Activated T-helper 17 cell treated with anti-CD3 and anti-CD28 coated beads, Interleukin-2, amount 50 U/mL, for 72 hours (primary cell): ENCODE measurements around the gene CYFIP1. TPM values are rescaled to one million over a fixed set of nuclear protein-coding genes. Genes with fewer than 3 reads are reported as not detected.
A peak's percentile ranks its signal among the peaks of the same experiment; 100 is the strongest.

Experiments
- ATAC-seq: fragments of 150-1000 bp; cut with Tn5 transposase; replicated peaks from 2 replicates; pipeline ENCODE4 v1.10.0; 2021; ENCODE audit warnings: mild to moderate bottlenecking, moderate library complexity
- H3K27ac Mint-ChIP-seq: one replicate; pipeline ENCODE4 v1.8.0; 2022; ENCODE audit warnings: mixed read lengths
- H3K27me3 Mint-ChIP-seq: one replicate; pipeline ENCODE4 v1.8.0; 2022; ENCODE audit warnings: mixed read lengths
- H3K36me3 Mint-ChIP-seq: one replicate; pipeline ENCODE4 v1.8.0; 2022; ENCODE audit warnings: low read depth, mild to moderate bottlenecking, mixed read lengths
- H3K4me1 Mint-ChIP-seq: one replicate; pipeline ENCODE4 v1.8.0; 2022; ENCODE audit warnings: mixed read lengths
- H3K4me3 Mint-ChIP-seq: one replicate; pipeline ENCODE4 v1.8.0; 2022; ENCODE audit warnings: mild to moderate bottlenecking, mixed read lengths
- H3K9me3 Mint-ChIP-seq: one replicate; pipeline ENCODE4 v1.8.0; 2022; ENCODE audit warnings: mixed read lengths
- total RNA-seq, 2 donors: library from RNA; stranded (reverse); gene quantifications; one replicate each; pipeline ENCODE4 v1.2.3, GENCODE V29; 2022

The CYFIP1 gene
- total RNA-seq, 2 donors from 2014 or later = 34.3 to 39.5 TPM

DNA sequence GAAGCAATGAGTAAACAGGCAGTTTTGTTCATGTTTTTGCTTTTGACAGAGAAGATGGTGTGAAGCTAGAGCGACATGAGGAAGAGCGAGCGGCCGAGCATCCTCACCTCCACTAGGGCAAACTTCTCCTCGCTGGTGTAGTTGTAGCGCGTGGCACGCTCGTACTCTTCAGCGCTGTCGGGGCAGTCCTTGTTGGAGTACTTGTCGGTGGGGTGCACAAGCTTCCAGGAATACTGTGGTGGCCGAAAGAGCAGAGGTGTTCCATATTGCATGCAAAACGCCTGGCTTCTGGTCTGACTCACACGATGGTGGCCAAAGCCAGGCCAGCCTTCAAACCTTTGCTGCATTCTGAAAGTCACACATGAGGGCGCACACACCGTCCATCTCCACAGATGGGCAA lies 54.3 kb downstream of the CYFIP1 start:
- ATAC-seq = no peak
- H3K36me3 Mint-ChIP-seq = peaks cover 35% of the 10 kb centered on the region
- H3K9me3 Mint-ChIP-seq = no peaks in the 10 kb centered on the region
- H3K27ac Mint-ChIP-seq = no peak overlapping the region
- H3K27me3 Mint-ChIP-seq = no peaks in the 10 kb centered on the region
- no peaks in the 10 kb centered on the region for H3K4me1 Mint-ChIP-seq
- H3K4me3 Mint-ChIP-seq = no peak overlapping the region

DNA sequence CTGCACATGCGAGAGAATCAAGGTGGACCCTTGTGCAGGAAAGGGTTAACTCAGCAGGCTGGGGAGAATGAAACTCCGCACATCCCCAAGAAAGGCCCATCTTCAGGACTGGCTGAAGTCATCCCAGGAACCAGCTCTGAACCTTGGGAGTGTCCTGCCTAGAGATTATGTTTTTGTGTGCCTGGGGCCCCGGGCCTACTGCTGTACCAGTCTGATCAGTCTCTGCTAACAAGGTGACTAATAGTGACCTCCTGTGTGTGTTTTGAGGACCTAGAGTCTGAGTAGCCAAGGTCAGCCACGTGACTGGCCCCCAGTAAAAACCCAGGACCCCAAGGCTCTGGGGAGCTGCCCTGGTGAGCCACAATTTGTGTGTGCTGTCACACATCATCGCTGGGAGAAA lies 58.2 kb downstream of the CYFIP1 start:
- H3K4me1 Mint-ChIP-seq = no peaks in the 10 kb centered on the region
- H3K27ac Mint-ChIP-seq = no peak overlapping the region
- no peak for ATAC-seq
- no peaks in the 10 kb centered on the region for H3K9me3 Mint-ChIP-seq
- no peaks in the 10 kb centered on the region for H3K27me3 Mint-ChIP-seq
- H3K36me3 Mint-ChIP-seq = peaks cover 29% of the 10 kb centered on the region
- H3K4me3 Mint-ChIP-seq = no peak overlapping the region

DNA sequence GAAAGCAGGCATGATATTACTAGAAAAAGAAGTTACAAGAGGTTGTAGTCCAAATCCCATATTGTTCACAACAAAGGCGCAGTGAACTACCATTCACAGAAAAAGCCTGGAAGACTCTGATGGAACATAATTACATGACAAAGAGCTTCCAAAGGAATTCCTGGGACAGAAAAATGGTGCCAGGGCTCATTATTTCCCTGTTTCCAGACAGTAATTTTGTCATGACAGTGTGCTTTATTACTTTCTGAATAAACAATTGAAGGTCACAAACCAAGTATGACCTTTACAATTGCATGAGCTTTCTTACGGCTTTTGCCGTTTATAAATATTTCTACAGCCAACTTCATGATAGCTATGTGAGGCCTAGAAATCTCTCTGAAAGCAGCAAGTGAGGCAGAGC lies 61.0 kb downstream of the CYFIP1 start:
- Mint-ChIP-seq H3K36me3 (peaks cover 27% of the 10 kb centered on the region), H3K27ac (no peak overlapping the region), H3K4me1 (no peaks in the 10 kb centered on the region), H3K4me3 (no peak overlapping the region), H3K9me3 (no peaks in the 10 kb centered on the region), H3K27me3 (no peaks in the 10 kb centered on the region)
- no peak for ATAC-seq

GRCh38 chr15:22918596-22919140 lies 61.5 kb downstream of the CYFIP1 start:
- no peak overlapping the region for H3K27ac Mint-ChIP-seq
- H3K27me3 Mint-ChIP-seq = no peaks in the 10 kb centered on the region
- ATAC-seq = no peak
- H3K4me3 Mint-ChIP-seq = no peak overlapping the region
- H3K9me3 Mint-ChIP-seq = no peaks in the 10 kb centered on the region
- peaks cover 30% of the 10 kb centered on the region for H3K36me3 Mint-ChIP-seq
- H3K4me1 Mint-ChIP-seq = no peaks in the 10 kb centered on the region

DNA sequence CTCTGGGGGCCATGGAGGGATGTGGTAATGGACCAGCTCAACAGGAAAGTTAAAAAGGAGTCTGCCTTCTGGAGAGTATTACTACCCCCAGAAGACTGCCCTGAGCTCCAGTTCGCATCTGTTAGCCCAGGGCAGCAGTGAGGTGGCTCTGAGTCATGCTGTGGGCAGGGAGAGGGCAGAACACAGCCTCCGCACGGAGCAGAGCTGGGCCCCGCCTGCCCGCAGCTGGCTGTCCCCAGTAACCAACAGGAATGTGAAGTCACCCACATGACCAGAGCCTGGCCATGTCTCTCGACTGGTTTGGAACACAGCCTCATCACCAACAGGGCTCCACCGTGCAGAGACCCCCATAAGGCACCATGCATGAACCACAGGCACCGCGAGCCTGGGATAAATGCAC lies 62.1 kb downstream of the CYFIP1 start:
- H3K27ac Mint-ChIP-seq = no peak overlapping the region
- peak; percentile 23 for ATAC-seq
- H3K27me3 Mint-ChIP-seq = no peaks in the 10 kb centered on the region
- H3K9me3 Mint-ChIP-seq = no peaks in the 10 kb centered on the region
- H3K36me3 Mint-ChIP-seq = peaks cover 31% of the 10 kb centered on the region
- H3K4me3 Mint-ChIP-seq = no peak overlapping the region
- H3K4me1 Mint-ChIP-seq = no peaks in the 10 kb centered on the region

GRCh38 chr15:22917556-22917955 lies 62.6 kb downstream of the CYFIP1 start:
- H3K4me3 Mint-ChIP-seq = no peak overlapping the region
- H3K9me3 Mint-ChIP-seq = no peaks in the 10 kb centered on the region
- H3K27ac Mint-ChIP-seq = no peak overlapping the region
- peaks cover 32% of the 10 kb centered on the region for H3K36me3 Mint-ChIP-seq
- no peaks in the 10 kb centered on the region for H3K4me1 Mint-ChIP-seq
- ATAC-seq = no peak
- no peaks in the 10 kb centered on the region for H3K27me3 Mint-ChIP-seq

GRCh38 chr15:22916606-22917350 lies 63.4 kb downstream of the CYFIP1 start:
- ATAC-seq = no peak
- H3K9me3 Mint-ChIP-seq = no peaks in the 10 kb centered on the region
- no peaks in the 10 kb centered on the region for H3K4me1 Mint-ChIP-seq
- peaks cover 39% of the 10 kb centered on the region for H3K36me3 Mint-ChIP-seq
- no peak overlapping the region for H3K4me3 Mint-ChIP-seq
- no peak overlapping the region for H3K27ac Mint-ChIP-seq
- no peaks in the 10 kb centered on the region for H3K27me3 Mint-ChIP-seq

DNA sequence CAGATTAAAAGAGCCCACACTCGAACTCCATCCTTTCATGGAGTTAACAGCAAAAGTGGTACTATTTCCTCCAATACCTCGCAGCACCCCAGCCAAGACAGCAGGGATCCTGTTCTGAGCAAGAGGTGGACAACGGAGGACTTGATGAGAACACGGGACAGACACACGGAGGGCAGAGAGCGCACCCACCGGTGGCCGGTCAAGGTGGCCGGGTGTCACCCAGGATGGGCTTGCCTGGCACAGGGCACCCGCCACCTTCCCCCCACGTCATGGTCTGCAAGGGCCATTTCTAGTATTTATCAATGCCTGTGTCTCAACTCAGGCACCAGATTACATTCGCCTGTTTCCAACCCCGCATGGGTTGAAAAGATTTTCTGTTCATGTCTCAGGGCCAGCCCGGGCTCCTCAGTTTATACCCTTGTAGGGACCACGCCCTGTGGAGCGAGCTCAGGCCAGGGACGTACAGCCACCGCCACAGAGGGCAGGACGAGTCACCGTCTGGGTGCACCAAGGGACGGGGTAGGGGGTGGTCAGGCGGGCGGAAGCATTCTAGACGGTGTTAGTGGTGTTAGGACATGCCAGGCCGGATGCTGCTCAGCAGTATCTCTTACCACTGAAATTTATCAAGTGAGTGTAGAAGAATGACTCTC lies 64.2 kb downstream of the CYFIP1 start:
- Mint-ChIP-seq H3K27ac (no peak overlapping the region), H3K4me1 (no peaks in the 10 kb centered on the region), H3K9me3 (no peaks in the 10 kb centered on the region), H3K27me3 (no peaks in the 10 kb centered on the region), H3K36me3 (peaks cover 44% of the 10 kb centered on the region), H3K4me3 (no peak overlapping the region)
- ATAC-seq = no peak

DNA sequence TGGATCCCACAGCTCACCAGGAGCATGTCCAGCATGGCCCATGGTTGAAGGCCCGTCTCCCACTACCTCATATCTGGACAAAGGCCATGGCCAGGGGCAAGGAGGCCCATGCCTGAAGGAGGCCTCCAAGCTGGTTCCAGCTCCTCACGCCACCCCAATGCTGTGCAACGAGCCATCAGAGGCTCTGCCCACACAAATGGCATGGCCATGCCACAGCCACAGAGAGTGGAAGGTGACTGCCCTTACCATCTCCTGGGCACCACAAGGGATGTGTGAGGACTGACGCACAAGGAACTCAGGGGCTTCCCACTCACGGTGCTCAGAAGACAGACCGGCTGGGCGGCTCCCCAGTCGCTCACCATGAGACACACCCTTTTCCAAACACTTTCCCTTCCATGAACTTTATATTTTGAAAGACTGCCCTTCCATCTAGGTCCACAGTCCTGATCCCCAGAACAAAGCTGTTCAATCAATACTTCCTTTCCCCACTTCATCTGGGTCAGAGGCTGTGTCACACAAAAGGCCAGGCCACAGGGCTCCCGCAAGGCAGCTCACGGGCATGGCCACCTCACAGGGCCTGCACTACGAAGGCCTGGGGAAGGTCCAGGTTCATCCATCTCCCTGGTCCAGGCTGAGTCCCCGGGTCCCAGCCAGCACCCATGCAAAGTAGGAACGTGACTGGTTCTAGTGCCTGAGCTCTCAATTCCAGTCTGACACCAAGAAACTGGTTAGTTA lies 66.4 kb downstream of the CYFIP1 start:
- Mint-ChIP-seq H3K36me3 (peaks cover 56% of the 10 kb centered on the region), H3K4me3 (no peak overlapping the region), H3K4me1 (no peaks in the 10 kb centered on the region), H3K27ac (no peak overlapping the region), H3K9me3 (no peaks in the 10 kb centered on the region), H3K27me3 (no peaks in the 10 kb centered on the region)
- ATAC-seq = no peak

GRCh38 chr15:22912256-22912655 lies 67.9 kb downstream of the CYFIP1 start:
- Mint-ChIP-seq H3K4me3 (no peak overlapping the region), H3K36me3 (peaks cover 68% of the 10 kb centered on the region), H3K27me3 (no peaks in the 10 kb centered on the region), H3K27ac (no peak overlapping the region), H3K9me3 (no peaks in the 10 kb centered on the region), H3K4me1 (peaks cover 5% of the 10 kb centered on the region)
- ATAC-seq = no peak

- no peak for ATAC-seq
- Mint-ChIP-seq H3K9me3 (no peaks in the 10 kb centered on the region), H3K36me3 (peaks cover 67% of the 10 kb centered on the region), H3K27me3 (no peaks in the 10 kb centered on the region), H3K4me1 (peaks cover 5% of the 10 kb centered on the region), H3K27ac (no peak overlapping the region), H3K4me3 (no peak overlapping the region)
These were observed 68.9 kb downstream of the CYFIP1 start for GRCh38 chr15:22911306-22911705.

DNA sequence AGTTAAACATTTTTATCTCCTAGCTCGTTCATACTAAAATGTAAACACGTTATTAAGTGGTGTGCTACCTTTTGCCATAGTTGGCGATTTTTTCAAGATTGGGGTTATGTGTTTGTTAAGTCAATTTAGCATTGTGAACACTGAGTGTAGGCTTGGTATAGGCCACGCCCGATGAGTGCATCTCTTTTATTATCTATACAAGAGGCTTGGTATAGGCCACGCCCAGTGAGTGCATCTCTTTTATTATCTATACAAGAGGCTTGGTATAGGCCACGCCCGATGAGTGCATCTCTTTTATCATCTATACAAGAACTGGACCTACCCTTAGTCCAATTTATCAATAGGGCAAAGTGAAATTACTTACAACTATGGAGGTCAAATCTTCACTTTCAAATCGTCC lies 71.3 kb downstream of the CYFIP1 start:
- no peaks in the 10 kb centered on the region for H3K9me3 Mint-ChIP-seq
- peaks cover 5% of the 10 kb centered on the region for H3K4me1 Mint-ChIP-seq
- no peak overlapping the region for H3K4me3 Mint-ChIP-seq
- ATAC-seq = no peak
- no peaks in the 10 kb centered on the region for H3K27me3 Mint-ChIP-seq
- peaks cover 54% of the 10 kb centered on the region for H3K36me3 Mint-ChIP-seq
- H3K27ac Mint-ChIP-seq = no peak overlapping the region

DNA sequence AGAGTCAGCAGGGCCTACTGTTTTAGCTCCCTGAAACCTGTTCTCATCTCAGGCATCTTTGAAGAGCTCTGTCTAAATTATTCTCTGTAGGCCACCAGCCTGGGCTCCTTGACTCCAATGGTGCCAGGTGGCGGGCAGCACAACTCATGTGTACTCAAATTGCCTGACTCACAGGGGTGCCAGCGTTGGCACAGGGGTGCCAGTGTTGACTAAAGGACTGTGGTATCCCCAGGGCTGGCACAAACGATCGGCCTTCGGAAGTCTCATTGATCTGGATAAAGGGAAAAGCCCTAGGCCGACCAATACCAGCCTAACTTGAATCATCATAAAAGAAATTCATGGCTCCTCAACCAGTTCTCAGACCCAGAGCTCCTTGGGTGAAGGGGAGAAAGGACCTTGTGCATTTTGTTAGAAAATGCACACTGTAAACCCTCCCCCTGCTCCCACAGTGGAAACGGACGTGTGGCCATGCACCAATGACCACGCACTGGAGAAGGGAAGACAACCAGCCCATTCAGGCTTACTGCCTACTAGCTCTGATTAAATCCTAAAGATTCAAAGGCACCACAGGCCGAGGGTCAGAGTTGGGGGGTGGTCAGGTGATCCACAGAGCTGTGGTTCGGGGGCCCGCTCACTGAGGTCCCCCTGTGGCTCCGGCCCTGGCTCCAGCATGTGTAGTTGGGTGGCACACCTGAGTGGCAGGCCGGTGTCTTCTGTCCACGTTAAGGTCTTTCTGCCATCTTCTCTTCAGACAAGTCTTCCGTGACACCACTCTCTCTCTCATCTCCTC lies 72.8 kb downstream of the CYFIP1 start:
- Mint-ChIP-seq H3K36me3 (peaks cover 43% of the 10 kb centered on the region), H3K9me3 (no peaks in the 10 kb centered on the region), H3K4me3 (no peak overlapping the region), H3K4me1 (peaks cover 5% of the 10 kb centered on the region), H3K27ac (no peak overlapping the region), H3K27me3 (no peaks in the 10 kb centered on the region)
- ATAC-seq = no peak

DNA sequence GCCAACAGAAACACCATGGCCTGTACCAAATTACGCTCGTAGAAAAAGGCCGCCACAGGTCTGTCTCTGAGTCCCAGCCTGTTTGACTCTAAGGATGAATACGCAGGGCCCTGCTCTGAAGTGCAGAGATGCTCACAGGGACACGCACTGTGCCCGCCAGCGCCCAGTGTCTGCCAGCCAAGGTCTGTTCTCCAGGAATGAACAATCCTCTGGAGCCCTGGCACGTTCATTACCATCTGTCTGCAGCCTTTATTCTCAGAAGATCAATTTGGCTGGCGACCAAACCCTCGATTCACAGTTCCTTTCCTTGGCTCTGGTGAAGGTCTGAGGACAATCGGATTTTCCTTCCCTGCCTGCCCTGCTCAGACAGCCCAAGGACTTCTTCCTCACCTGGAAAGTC lies 75.4 kb downstream of the CYFIP1 start:
- Mint-ChIP-seq H3K27ac (no peak overlapping the region), H3K4me3 (no peak overlapping the region), H3K36me3 (peaks cover 26% of the 10 kb centered on the region), H3K27me3 (no peaks in the 10 kb centered on the region), H3K9me3 (no peaks in the 10 kb centered on the region), H3K4me1 (peaks cover 5% of the 10 kb centered on the region)
- ATAC-seq = no peak
